ENCODE data around the gene GAA. TPM values are rescaled to one million over a fixed set of nuclear protein-coding genes. Genes with fewer than 3 reads are reported as not detected.
"Not testable (repeated sequence)": the region's sequence is repeated elsewhere in the genome, so short reads cannot be mapped to it uniquely, and the experiment has no call there.

Gene GAA
- polyA plus RNA-seq, 5 donors: 20.1 to 52.3 (median 37.4) TPM

DNA sequence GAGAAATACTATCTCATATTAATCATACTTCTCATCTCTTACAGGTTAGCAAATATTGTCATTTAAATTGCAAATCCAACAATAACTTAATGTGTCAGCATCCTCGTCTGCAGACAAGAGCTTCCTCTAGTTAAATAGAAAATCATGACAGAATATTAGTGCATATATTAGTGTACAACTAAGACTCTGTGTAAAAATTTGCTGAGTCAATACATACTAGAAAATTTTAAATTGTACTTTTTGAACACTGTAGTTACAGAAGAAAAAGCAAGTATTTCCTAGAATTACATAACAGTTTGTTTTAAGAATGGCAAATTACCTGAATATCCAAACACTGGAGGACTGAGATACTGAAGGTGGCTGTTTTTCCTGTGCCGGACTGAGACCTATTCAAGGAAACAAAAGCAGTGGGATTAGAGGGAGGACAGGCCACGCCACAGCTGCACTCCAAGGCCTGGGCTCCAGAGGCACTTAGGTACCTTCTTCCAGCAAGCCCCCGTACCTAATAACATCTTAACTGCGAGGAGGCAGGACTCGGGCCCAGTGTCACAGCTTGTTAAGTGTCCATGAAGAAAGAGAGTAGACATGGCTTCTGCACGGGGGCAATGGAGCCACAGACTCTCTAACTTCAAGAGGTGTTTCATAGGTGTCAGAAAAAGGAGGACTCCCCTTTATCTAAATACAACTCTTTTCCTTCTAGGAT, 40.2 kb downstream of the GAA start:
- no peak for DNase-seq

DNA sequence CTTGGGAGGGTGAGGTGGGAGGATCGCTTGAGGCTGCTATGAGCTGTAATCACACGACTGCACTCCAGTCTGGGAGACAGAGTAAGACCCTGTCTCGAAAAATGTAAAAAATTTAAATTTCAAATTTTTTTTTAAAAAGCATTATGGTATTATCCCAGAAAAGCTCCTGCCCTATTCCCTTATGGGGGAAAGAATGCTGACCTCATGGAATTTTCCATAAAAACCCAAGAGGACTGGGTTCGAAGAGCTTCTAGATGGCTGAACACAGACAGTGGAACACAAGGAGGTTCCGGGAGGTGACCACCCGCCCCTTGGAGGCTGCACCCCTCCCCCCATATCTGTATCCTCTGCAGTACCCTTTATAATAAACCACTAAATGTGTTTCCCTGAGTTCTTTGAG, 41.5 kb downstream of the GAA start:
- DNase-seq: no peak

DNA sequence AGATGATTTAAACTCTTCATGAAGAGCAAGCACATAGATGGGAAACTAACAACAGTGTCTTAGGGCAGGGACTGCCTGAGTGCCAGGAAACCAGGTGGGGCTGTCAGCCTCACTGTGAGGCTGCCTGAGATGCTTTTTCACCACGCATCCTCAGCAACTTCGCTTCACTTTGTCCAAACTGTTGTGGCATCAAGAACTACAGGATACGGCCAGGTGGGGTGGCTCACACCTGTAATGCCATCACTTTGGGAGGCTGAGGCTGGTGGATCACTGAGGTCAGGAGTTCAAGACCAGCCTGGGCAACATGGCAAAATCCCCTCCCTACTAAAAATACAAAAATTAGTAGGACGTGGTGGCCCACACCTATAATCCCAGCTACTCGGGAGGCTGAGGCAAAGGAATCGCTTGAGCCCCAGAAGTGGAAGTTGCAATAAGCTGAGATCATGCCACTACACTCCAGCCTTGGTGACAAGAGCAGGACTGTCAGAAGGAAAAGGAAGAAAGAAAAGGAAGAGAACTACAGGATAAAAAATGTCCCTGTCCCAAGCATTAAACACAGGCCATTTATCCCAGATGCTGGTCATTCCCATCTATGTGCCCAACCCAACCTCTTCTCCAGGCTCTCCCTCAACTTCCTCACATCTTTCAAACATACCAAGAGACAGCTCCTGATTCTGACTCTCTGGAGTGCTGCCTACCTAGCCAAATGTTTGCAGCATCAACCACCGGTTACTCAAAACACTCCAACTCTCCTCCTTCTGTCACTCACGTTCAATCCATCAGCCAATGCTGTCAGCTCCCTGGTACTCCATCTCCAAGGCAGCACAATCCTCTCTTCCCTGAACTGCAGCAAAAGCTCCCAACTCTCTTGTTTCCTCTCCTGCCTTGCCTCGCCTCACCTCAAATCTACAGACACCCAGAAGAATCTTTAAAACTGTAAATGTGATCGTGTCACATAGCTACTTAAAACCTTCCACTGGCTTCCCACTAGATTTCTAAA, 44.0 kb downstream of the GAA start:
- DNase-seq: no peak

GRCh38 chr17:80146121-80147034, 45.0 kb downstream of the GAA start:
- no peak for DNase-seq

DNA sequence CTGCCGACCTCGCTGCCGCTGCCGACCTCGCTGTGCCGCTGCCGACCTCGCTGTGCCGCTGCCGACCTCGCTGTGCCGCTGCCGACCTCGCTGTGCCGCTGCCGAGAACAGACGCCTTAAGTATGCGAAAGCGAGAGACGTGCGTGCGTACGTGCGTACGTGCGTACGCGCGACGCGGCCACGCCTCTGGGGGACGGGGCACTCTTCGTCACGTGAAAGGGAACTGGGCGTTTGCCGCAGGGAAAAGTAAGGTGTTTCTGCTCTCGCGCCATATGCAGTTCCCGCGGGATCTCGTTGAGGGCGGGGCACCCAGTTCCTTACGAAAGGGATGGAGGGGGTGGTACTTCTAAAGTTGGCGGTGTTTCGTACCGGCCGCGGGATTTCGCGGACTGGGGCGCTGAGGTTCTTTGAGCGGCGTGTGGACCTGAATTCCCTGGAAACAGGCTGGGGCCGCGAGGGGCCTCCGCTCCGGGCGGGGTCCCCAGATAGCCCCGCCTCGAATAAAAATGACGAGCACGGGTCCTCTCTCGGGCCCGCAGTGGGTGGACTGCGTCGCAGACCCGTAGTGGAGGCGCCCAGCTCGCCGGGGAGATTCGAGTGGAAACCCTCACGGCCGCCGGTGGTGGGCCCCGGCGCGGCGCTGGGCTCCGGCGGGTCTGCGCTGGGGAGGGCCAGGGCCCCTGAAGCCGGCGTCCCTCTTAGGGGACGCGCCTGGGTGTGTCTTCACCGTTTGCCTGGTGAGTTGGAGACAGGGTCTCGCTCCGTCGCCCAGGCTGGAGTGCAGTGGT, 45.8 kb downstream of the GAA start, which contains the start of gene EIF4A3:
EIF4A3 (minus strand) TSS at position 94 of the 788 bp plus-strand sequence. CDS start 167 bp downstream, outside the sequence.
- peak; percentile 99 to 100 for DNase-seq

DNA sequence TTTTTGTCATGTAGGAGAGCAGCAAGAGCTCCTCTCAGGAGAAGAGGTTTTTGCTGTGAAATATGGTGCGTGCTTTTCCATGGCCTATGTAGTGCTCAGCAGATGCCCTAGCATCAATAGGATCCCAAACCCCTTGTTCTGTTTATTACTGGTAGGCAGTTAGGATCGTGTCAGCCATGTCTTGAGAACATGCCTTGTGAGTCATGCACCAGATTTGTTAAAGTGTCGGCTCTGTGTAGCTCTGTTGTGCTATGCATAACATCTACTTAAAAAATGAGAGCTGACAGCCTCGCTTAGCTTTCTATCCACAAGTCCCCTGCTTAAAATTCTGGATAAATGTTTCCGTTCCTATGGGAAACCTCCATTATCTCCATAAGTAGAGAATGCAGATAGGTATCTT, 50.0 kb downstream of the GAA start:
- no peak for DNase-seq

- DNase-seq: no peak
Observed at GRCh38 chr17:80152081-80152702, 50.8 kb downstream of the GAA start.

DNA sequence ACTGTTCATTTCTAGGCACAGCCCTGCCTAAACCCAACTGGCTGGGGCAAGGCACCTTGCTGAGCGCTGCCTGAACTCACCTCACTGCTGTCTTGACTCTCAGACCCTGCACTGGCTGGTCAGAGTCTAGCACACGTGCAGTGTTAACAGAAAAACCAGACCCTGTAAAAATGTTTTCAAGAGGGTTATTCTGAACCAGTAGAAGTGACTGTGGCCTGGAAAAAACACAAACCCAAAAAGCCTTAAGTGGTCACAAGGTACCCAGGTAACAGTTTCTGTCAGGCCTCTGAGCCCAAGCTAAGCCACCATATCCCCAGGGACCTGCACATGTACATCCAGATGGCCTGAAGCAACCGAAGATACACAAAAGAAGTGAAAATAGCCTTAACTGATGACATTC, 51.6 kb downstream of the GAA start:
- DNase-seq: no peak

GRCh38 chr17:80154166-80154565, 52.8 kb downstream of the GAA start:
- DNase-seq: no peak

DNA sequence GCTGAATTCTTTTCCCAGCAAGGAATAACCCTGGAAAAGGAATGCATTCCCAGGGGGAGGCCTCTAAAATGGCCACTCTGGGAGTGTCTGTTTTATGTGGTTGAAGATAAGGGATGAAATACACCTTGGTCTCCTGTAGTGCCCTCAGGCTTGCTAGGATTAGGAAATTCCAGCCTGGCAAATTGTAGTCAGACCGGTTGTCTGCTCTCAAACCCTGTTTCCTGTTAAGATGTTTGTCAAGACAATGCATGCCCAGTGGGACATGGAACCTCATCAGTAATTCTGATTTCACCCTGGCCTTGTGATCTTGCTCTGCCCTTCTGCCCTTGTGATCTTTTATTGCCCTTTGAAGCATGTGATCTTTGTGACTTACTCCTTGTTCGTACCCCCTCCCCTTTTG, 54.2 kb downstream of the GAA start:
- not testable (repeated sequence) for DNase-seq

GRCh38 chr17:80158846-80159245, 57.5 kb downstream of the GAA start:
- no peak for DNase-seq

DNA sequence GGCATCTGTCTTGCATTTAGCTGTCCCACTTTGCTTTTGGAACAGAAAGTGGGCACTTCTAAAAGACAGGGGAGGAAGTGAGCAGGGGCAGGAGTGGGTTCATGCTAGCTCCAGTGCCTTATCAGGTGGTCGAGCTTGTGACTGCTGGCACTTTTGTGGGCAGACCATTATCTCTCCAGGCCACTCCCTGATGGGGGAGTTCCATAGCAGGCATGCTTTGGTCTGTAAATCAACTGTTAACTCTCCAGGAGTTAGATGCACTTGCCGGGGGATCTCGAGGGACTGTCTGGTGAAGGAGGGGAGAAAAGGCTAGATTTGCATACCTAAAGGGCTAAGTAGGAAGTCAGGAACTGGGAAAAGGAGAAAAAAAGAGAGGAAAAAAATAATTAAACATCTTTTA, 59.2 kb downstream of the GAA start:
- DNase-seq: no peak

DNA sequence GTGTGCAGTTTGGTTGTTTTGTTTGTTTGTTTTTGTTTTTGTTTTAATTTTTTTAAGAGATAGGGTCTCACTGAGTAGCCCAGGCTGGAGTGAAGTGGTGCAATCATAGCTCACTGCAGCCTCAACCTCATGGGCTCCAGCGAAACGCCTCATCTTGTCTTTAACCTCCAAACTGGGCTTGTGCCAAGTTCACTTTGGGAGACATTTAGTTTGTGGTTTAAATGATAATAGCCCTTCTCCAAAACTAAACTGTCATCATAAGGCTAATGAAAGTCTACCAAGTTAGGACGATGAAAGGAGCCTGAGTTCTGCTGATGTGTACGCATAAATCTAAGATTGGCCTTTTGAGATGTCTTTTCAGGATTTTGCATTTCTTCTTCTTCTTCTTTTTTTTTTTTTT, 62.0 kb downstream of the GAA start:
- DNase-seq: no peak

GRCh38 chr17:80164185-80164584, 62.8 kb downstream of the GAA start:
- no peak for DNase-seq

DNA sequence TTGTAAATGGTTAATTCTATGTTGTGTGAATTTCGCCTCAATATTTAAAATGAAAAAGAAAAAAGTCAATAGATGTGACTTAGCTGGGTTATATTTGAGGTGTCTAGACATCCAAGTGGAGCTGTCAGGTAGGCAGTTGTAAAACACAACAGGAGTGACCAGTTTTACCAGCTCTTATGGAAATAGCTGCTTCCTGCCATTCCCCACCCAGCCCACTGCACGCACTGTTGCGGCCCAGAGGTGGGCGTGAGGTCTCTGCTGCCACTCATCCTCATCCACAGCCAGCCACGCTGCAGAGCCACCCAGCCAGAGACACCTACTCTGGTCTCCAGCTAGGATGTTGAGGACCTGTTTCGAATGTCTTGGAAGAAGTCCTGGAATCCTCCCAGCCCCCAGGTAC, 65.1 kb downstream of the GAA start:
- DNase-seq: no peak

DNA sequence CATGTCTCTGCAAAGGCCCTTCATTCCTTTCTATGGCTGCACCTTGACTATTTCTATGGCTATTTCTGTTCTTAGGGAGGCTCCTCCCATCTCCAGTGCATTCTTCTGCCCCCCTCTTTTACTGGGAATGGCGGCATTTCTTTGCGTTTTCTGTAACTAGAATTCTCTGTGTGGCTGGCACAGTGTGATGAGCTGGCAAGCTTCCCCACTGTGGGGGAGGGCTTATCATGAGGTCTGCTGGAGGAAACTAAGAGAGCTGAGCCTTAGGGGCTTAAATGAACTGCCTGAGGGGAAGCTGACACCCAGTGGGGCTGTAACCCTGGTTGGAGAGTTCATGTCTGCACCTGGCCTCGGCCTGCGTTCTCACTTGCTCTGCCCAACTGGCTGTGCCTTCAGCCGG, 67.0 kb downstream of the GAA start:
- DNase-seq: no peak

GRCh38 chr17:80169107-80169506, 67.7 kb downstream of the GAA start:
- no peak for DNase-seq
